Nephron progenitor cell (in vitro differentiated cells): ENCODE results near the gene OLR1.

Experiments used
- DNase-seq: peaks from one replicate; pipeline ENCODE4 v3.0.0; 2021
- H3K27ac Mint-ChIP-seq: 2 replicates; pipeline ENCODE4 v1.8.0; 2021; ENCODE audit warnings: mild to moderate bottlenecking, moderate library complexity, mixed read lengths
- H3K27me3 Mint-ChIP-seq: 2 replicates; pipeline ENCODE4 v1.8.0; 2021; ENCODE audit warnings: mild to moderate bottlenecking, low read depth, mixed read lengths; ENCODE audit not compliant: poor library complexity
- H3K36me3 Mint-ChIP-seq: 2 replicates; pipeline ENCODE4 v1.8.0; 2021; ENCODE audit warnings: low read depth, mixed read lengths
- H3K4me1 Mint-ChIP-seq: 2 replicates; pipeline ENCODE4 v1.8.0; 2021; ENCODE audit warnings: mixed read lengths
- H3K4me3 Mint-ChIP-seq: 2 replicates; pipeline ENCODE4 v1.8.0; 2021; ENCODE audit warnings: mild to moderate bottlenecking, moderate library complexity, mixed read lengths
- H3K9me3 Mint-ChIP-seq: 2 replicates; pipeline ENCODE4 v1.8.0; 2021; ENCODE audit warnings: mild to moderate bottlenecking, moderate library complexity, mixed read lengths
- CTCF ChIP-seq: fragments of 200-600 bp; sonication (generic); IDR thresholded peaks from 2 replicates; pipeline ENCODE4 v1.5.0; 2021; ENCODE audit warnings: antibody characterized with exemption

Gene OLR1

GRCh38 chr12:10126413-10126812 is 45.5 kb downstream of the OLR1 start:
- Mint-ChIP-seq H3K27me3 (peaks cover 6% of the 10 kb centered on the region), H3K4me1 (no peaks in the 10 kb centered on the region), H3K27ac (no peak overlapping the region), H3K36me3 (no peaks in the 10 kb centered on the region), H3K9me3 (no peaks in the 10 kb centered on the region), H3K4me3 (no peak overlapping the region)
- no peak for DNase-seq
- no peak for TF ChIP-seq CTCF

- no peaks in the 10 kb centered on the region for H3K9me3 Mint-ChIP-seq
- H3K27ac Mint-ChIP-seq = no peak overlapping the region
- H3K36me3 Mint-ChIP-seq = no peaks in the 10 kb centered on the region
- no peak overlapping the region for H3K4me3 Mint-ChIP-seq
- H3K4me1 Mint-ChIP-seq = no peaks in the 10 kb centered on the region
- no peak for DNase-seq
- H3K27me3 Mint-ChIP-seq = no peaks in the 10 kb centered on the region
- no peak for TF ChIP-seq CTCF
These were observed 49.2 kb downstream of the OLR1 start for GRCh38 chr12:10122689-10123088.

- TF ChIP-seq CTCF = no peak
- no peak overlapping the region for H3K27ac Mint-ChIP-seq
These were observed 50.7 kb downstream of the OLR1 start for GRCh38 chr12:10121278-10121677.

GRCh38 chr12:10119066-10119465 is 52.9 kb downstream of the OLR1 start:
- Mint-ChIP-seq H3K27me3 (no peaks in the 10 kb centered on the region), H3K4me1 (no peaks in the 10 kb centered on the region), H3K27ac (no peak overlapping the region), H3K9me3 (peaks cover 4% of the 10 kb centered on the region), H3K36me3 (no peaks in the 10 kb centered on the region), H3K4me3 (no peak overlapping the region)
- no peak for TF ChIP-seq CTCF
- DNase-seq = no peak

More at GRCh38 chr12:10121278-10121677, 50.7 kb downstream of the OLR1 start:
- H3K9me3 Mint-ChIP-seq = no peaks in the 10 kb centered on the region
- H3K27me3 Mint-ChIP-seq = no peaks in the 10 kb centered on the region
- no peak for DNase-seq
- no peaks in the 10 kb centered on the region for H3K36me3 Mint-ChIP-seq
- no peak overlapping the region for H3K4me3 Mint-ChIP-seq
- H3K4me1 Mint-ChIP-seq = no peaks in the 10 kb centered on the region

- Mint-ChIP-seq H3K27me3 (peaks cover 4% of the 10 kb centered on the region), H3K4me3 (no peak overlapping the region), H3K4me1 (no peaks in the 10 kb centered on the region), H3K27ac (peak overlapping the region; percentile 44), H3K9me3 (peaks cover 14% of the 10 kb centered on the region), H3K36me3 (no peaks in the 10 kb centered on the region)
- TF ChIP-seq CTCF = no peak
- no peak for DNase-seq
These were observed 56.0 kb downstream of the OLR1 start for GRCh38 chr12:10115890-10116289.

- no peak overlapping the region for H3K27ac Mint-ChIP-seq
- no peak for TF ChIP-seq CTCF
- peaks cover 4% of the 10 kb centered on the region for H3K27me3 Mint-ChIP-seq
- H3K36me3 Mint-ChIP-seq = no peaks in the 10 kb centered on the region
- no peaks in the 10 kb centered on the region for H3K4me1 Mint-ChIP-seq
- DNase-seq = no peak
- no peak overlapping the region for H3K4me3 Mint-ChIP-seq
- peaks cover 20% of the 10 kb centered on the region for H3K9me3 Mint-ChIP-seq
These were observed 56.6 kb downstream of the OLR1 start for GRCh38 chr12:10115311-10115710.
